HepG2 (cell line): ENCODE data around the gene MYH16.

Experiments
- ARHGAP35 ChIP-seq: sonication (generic); formaldehyde crosslinking; IDR thresholded peaks from 2 replicates; pipeline ENCODE4 v1.9.0; 2022; ENCODE audit warnings: mild to moderate bottlenecking, inconsistent platforms, moderate library complexity, missing genetic modification reagents, borderline replicate concordance
- ATF7 ChIP-seq, 2 experiments: fragments of 450-650 bp in 1 of 2; sonication (generic) in 1 of 2; formaldehyde crosslinking in 1 of 2; IDR thresholded peaks; 2 replicates each; pipeline versions ENCODE4 v1.4.0 to v1.6.1; 2016 to 2020; ENCODE audit warnings: antibody characterized with exemption in 1 of 2, mild to moderate bottlenecking in 1 of 2, missing genetic modification reagents in 1 of 2
- CTCF ChIP-seq: sonication (generic); formaldehyde crosslinking; IDR thresholded peaks from 2 replicates; pipeline ENCODE4 v1.5.0; 2020; ENCODE audit warnings: mild to moderate bottlenecking, missing genetic modification reagents, moderate library complexity
- NFE2L1 ChIP-seq: sonication (generic); formaldehyde crosslinking; IDR thresholded peaks from 2 replicates; pipeline ENCODE4 v1.4.0; 2020; ENCODE audit warnings: missing genetic modification reagents, mild to moderate bottlenecking, borderline replicate concordance
- SIN3A ChIP-seq: IDR thresholded peaks from 2 replicates; pipeline ENCODE4 v1.6.1; 2011; ENCODE audit warnings: low read depth, mild to moderate bottlenecking, control low read depth, low read length, borderline replicate concordance
- SMC3 ChIP-seq: IDR thresholded peaks from 2 replicates; pipeline ENCODE4 v1.6.1; 2011; ENCODE audit warnings: low read length, improper control_type of control experiment
- SSRP1 ChIP-seq: IDR thresholded peaks from 2 replicates; pipeline ENCODE4 v1.6.1; 2016; ENCODE audit warnings: control low read depth
- TP53 ChIP-seq: sonication (generic); formaldehyde crosslinking; conservative IDR thresholded peaks from 2 replicates; pipeline ENCODE4 v1.4.0; 2020; ENCODE audit warnings: missing genetic modification reagents

DNA sequence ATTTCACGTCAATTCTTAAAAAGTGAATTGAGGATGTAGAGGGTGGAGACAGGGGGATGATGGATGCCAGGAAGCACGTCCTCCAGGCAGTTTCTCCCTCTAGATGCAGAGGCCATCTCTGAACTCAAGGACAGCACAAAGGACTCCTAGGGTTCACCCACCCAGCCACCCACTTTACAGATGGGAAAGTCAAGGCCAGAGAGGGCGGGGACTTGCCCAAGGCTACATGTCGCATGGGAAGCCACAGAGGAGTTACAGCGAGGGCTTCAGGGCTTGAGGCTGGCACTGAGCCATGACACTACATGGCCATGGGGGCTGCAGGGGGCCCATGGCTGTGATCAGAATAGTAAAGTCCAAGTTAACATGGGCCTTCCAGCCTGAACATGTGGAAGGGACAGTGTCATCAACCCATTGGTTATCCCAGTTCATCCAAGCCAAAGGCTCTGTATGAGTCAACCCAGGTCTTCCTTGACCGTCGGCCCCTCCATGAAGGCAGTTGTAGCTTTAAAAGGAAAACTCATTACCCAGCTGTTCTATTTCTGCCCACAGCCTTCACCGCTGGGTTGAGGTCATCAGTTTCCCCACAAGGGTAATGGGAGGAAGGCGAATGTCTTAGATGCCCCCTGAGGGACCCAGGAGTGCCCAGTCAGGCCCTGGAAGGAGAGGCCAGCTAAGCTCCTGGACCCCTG is 40.4 kb upstream of the MYH16 start:
- TF ChIP-seq SMC3 (no peak), TP53 (CRISPR knock-in tag) (no peak), SSRP1 (CRISPR knock-in tag) (no peak), CTCF (CRISPR knock-in tag) (no peak), ATF7 (IDR thresholded peaks at IDR 0.05) (no peak), ATF7 (CRISPR knock-in tag; IDR thresholded peaks at IDR 0.05) (no peak), SIN3A (no peak), ARHGAP35 (no peak), NFE2L1 (no peak)
